Mesothelial cell of epicardium (in vitro differentiated cells): ENCODE measurements around the gene FMOD. TPM values are rescaled to one million over a fixed set of nuclear protein-coding genes. Genes with fewer than 3 reads are reported as not detected.
A peak's percentile ranks its signal among the peaks of the same experiment; 100 is the strongest.

Source experiments
- DNase-seq, 2 experiments: peaks; one replicate each; pipeline ENCODE4 v3.0.0; 2021; ENCODE audit warnings: low spot score in 2 of 2; ENCODE audit not compliant: unreplicated experiment in 2 of 2
- H3K27ac Mint-ChIP-seq: 2 replicates; pipeline ENCODE4 v1.8.0; 2021; ENCODE audit warnings: mixed read lengths
- H3K27me3 Mint-ChIP-seq: 2 replicates; pipeline ENCODE4 v1.8.0; 2021; ENCODE audit warnings: low read depth, mixed read lengths
- H3K36me3 Mint-ChIP-seq: 2 replicates; pipeline ENCODE4 v1.8.0; 2021; ENCODE audit warnings: mixed read lengths
- H3K4me1 Mint-ChIP-seq: 2 replicates; pipeline ENCODE4 v1.8.0; 2021; ENCODE audit warnings: mixed read lengths
- H3K4me3 Mint-ChIP-seq: 2 replicates; pipeline ENCODE4 v1.8.0; 2021; ENCODE audit warnings: mild to moderate bottlenecking, moderate library complexity, mixed read lengths
- H3K9me3 Mint-ChIP-seq: 2 replicates; pipeline ENCODE4 v1.8.0; 2021; ENCODE audit warnings: mixed read lengths
- CTCF ChIP-seq: fragments of 200-600 bp; sonication (generic); IDR thresholded peaks from one replicate; pipeline ENCODE4 v1.5.0; 2021; ENCODE audit warnings: antibody characterized with exemption; ENCODE audit not compliant: unreplicated experiment
- total RNA-seq: library from RNA; stranded (reverse); gene quantifications from 3 replicates; pipeline ENCODE4 v1.2.1, GENCODE V29; 2021

Gene FMOD
- total RNA-seq, 1 donor from 2014 or later = 86.0 TPM

- Mint-ChIP-seq H3K36me3 (peaks cover 32% of the 10 kb centered on the region), H3K27ac (peak overlapping the region; percentile 92), H3K9me3 (no peaks in the 10 kb centered on the region), H3K27me3 (no peaks in the 10 kb centered on the region), H3K4me1 (peaks cover 56% of the 10 kb centered on the region), H3K4me3 (peak overlapping the region; percentile 94)
- TF ChIP-seq CTCF = no peak
- DNase-seq = no peak
These were observed 42.0 kb downstream of the FMOD start for GRCh38 chr1:203308923-203309331.

DNA sequence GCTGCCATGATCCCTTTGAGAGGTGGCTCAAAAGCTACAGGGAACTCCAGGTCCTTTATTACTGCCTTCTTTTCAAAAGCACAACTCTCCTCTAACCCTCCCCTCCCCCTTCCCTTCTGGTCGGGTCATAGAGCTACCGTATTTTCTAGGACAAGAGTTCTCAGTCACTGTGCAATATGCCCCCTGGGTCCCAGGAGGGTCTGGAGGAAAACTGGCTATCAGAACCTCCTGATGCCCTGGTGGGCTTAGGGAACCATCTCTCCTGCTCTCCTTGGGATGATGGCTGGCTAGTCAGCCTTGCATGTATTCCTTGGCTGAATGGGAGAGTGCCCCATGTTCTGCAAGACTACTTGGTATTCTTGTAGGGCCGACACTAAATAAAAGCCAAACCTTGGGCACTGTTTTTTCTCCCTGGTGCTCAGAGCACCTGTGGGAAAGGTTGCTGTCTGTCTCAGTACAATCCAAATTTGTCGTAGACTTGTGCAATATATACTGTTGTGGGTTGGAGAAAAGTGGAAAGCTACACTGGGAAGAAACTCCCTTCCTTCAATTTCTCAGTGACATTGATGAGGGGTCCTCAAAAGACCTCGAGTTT, 42.5 kb downstream of the FMOD start:
- peaks cover 57% of the 10 kb centered on the region for H3K4me1 Mint-ChIP-seq
- no peak for DNase-seq
- peak overlapping the region; percentile 94 for H3K4me3 Mint-ChIP-seq
- no peaks in the 10 kb centered on the region for H3K27me3 Mint-ChIP-seq
- TF ChIP-seq CTCF = no peak
- no peaks in the 10 kb centered on the region for H3K9me3 Mint-ChIP-seq
- H3K36me3 Mint-ChIP-seq = peaks cover 29% of the 10 kb centered on the region
- H3K27ac Mint-ChIP-seq = peak overlapping the region; percentile 92

GRCh38 chr1:203307641-203308126, 43.2 kb downstream of the FMOD start:
- Mint-ChIP-seq H3K4me3 (peak overlapping the region; percentile 94), H3K36me3 (peaks cover 29% of the 10 kb centered on the region), H3K4me1 (peaks cover 61% of the 10 kb centered on the region), H3K27me3 (no peaks in the 10 kb centered on the region), H3K9me3 (no peaks in the 10 kb centered on the region), H3K27ac (peak overlapping the region; percentile 92)
- no peak for DNase-seq
- TF ChIP-seq CTCF = no peak

- Mint-ChIP-seq H3K27me3 (no peaks in the 10 kb centered on the region), H3K4me3 (peak overlapping the region; percentile 94), H3K27ac (peak overlapping the region; percentile 92), H3K36me3 (peaks cover 29% of the 10 kb centered on the region), H3K4me1 (peaks cover 65% of the 10 kb centered on the region), H3K9me3 (no peaks in the 10 kb centered on the region)
- no peak for DNase-seq
- no peak for TF ChIP-seq CTCF
These were observed 43.9 kb downstream of the FMOD start for GRCh38 chr1:203306965-203307541.

DNA sequence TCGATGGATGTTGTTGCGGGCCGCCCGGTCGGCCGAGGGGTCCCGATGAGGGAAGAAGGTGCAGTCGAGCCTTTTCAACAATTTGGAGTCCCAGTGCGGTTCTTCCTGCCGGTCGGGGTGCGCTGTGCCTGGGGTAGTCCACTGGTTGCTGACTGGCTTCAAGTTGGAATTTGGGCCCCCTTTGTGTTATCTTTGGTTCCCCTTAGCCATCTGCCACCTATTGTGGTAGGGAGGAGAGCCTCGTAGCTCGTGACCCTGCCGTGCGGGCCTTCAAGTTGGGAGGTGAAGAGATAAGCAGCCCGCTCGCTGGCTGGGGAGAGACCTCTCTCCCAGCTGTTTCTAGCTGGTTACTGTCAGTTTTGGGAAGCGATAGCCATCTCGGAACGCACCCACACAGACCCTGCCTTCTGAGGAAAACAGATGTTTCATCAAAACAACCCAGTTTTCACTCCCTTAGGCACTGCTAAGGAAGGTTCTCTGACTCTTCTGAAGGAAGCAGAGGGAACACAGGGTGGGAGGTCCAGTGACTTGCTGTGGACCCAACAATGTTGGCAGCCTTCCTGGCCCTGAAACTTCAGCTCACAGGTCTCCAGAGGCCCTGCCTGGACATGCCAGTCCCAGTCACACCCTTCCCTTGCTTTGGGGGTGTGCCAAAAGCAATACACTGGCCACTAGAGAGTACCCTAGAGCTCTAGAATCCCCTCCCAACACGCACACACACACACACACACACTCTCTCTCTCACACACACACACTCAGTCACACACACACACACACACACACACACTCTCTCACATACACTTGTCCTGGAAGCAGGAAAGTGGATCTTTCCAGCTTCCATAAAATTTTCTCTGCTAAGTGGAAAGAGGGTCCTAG, 44.6 kb downstream of the FMOD start:
- H3K36me3 Mint-ChIP-seq = peaks cover 27% of the 10 kb centered on the region
- no peak for DNase-seq
- no peaks in the 10 kb centered on the region for H3K9me3 Mint-ChIP-seq
- H3K4me3 Mint-ChIP-seq = peak overlapping the region; percentile 94
- peak overlapping the region; percentile 92 for H3K27ac Mint-ChIP-seq
- peaks cover 65% of the 10 kb centered on the region for H3K4me1 Mint-ChIP-seq
- TF ChIP-seq CTCF = no peak
- no peaks in the 10 kb centered on the region for H3K27me3 Mint-ChIP-seq
